Measurements from ENCODE around the gene INPP4B.

INPP4B gene

GRCh38 chr4:142567199-142567598, 278.9 kb downstream of the INPP4B start:
- no peak for DNase-seq

- no peak for DNase-seq
Observed at GRCh38 chr4:142566777-142567176, 279.3 kb downstream of the INPP4B start.

GRCh38 chr4:142566243-142566642, 279.9 kb downstream of the INPP4B start:
- no peak for DNase-seq

- DNase-seq = no peak
Observed at GRCh38 chr4:142565771-142566170, 280.3 kb downstream of the INPP4B start.

- no peak for DNase-seq
Observed at GRCh38 chr4:142563682-142564291, 282.3 kb downstream of the INPP4B start.

- DNase-seq = no peak
Observed at GRCh38 chr4:142559986-142560385, 286.1 kb downstream of the INPP4B start.

- no peak for DNase-seq
Observed at GRCh38 chr4:142558851-142559250, 287.2 kb downstream of the INPP4B start.

- DNase-seq = no peak
Observed at GRCh38 chr4:142557239-142557801, 288.8 kb downstream of the INPP4B start.

GRCh38 chr4:142556570-142557238, 289.4 kb downstream of the INPP4B start:
- no peak for DNase-seq

GRCh38 chr4:142556048-142556447, 290.1 kb downstream of the INPP4B start:
- DNase-seq = no peak

GRCh38 chr4:142554412-142554811, 291.7 kb downstream of the INPP4B start:
- no peak for DNase-seq

- DNase-seq = no peak
Observed at GRCh38 chr4:142551517-142552305, 294.4 kb downstream of the INPP4B start.

- DNase-seq = no peak
Observed at GRCh38 chr4:142550965-142551364, 295.1 kb downstream of the INPP4B start.

- DNase-seq = no peak
Observed at GRCh38 chr4:142549726-142550463, 296.2 kb downstream of the INPP4B start.

- DNase-seq = no peak
Observed at GRCh38 chr4:142549248-142549647, 296.9 kb downstream of the INPP4B start.

GRCh38 chr4:142548491-142548890, 297.6 kb downstream of the INPP4B start:
- no peak for DNase-seq

GRCh38 chr4:142547974-142548373, 298.1 kb downstream of the INPP4B start:
- DNase-seq = no peak

- DNase-seq = no peak
Observed at GRCh38 chr4:142544594-142544993, 301.5 kb downstream of the INPP4B start.

- DNase-seq = no peak
Observed at GRCh38 chr4:142544039-142544438, 302.1 kb downstream of the INPP4B start.

- DNase-seq = no peak
Observed at GRCh38 chr4:142540483-142540804, 305.7 kb downstream of the INPP4B start.

- no peak for DNase-seq
Observed at GRCh38 chr4:142539796-142540482, 306.2 kb downstream of the INPP4B start.

- no peak for DNase-seq
Observed at GRCh38 chr4:142535009-142535408, 311.1 kb downstream of the INPP4B start.

GRCh38 chr4:142532054-142532453, 314.0 kb downstream of the INPP4B start:
- no peak for DNase-seq
